NCI-H748 treated with DMSO at 0.1 percent for 48 hours (cell line): ENCODE results near the gene PUDP.
"Not testable (repeated sequence)": the region's sequence is repeated elsewhere in the genome, so short reads cannot be mapped to it uniquely, and the experiment has no call there.

ENCODE experiments used
- DNase-seq: peaks from one replicate; lab custom pipeline; 2025; lab: John Stamatoyannopoulos, UW

Gene PUDP

DNA sequence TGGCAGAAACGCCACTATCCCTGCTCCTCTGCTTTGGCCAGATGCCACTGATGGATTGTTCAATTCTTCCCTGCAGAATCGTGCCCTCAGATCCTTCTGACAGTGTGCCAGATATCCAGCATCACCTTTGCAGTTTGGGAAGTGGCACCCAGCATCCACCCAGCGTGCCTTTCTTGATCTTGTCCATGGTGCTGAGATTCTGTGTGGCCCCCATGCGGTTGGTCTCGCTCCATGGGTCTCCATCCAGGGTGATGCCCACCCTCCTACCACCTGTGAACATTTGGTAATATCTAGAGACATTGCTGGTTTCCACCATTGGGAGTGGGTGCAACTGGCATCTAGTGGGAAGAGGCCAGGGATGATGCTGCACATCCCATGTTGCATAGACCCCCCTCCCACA lies 121.6 kb downstream of the PUDP start:
- not testable (repeated sequence) for DNase-seq

DNA sequence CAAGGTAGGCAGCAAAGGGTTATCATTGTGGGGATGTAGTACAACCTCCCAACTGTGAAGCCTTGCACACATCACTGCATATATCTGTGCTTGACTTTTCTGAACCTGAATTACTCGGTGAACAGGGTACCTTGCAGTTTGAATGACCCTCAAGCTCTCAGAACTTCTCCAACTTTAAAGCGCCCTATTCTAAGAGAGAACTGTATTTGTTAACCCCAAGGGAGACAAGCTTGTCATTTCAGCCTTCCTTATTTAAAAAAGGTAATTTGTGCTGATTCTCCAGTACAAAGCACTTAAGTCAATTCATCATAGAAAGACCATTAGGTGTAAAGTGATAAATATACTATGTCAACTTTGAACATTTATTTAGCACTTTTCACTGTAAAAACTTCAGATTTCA lies 122.5 kb downstream of the PUDP start:
- no peak for DNase-seq

DNA sequence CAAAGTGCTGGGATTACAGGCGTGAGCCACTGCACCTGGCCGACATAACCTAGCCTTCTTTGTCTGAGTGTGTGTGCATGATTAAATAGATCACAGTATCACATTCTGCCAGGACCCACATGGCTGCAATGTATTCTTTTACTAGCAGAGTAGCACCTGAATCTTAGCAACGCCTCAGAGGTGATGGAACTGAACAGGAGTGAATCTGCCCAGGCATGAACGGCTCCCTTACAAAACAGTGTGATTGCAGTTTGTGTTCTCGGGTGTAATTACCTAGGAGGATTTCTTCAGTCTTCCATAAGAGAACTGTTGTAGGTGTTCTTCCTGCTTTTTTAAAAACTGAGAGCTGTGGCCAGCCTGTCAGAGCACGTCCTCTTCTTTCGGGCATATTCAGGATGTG lies 123.1 kb downstream of the PUDP start:
- no peak for DNase-seq

DNA sequence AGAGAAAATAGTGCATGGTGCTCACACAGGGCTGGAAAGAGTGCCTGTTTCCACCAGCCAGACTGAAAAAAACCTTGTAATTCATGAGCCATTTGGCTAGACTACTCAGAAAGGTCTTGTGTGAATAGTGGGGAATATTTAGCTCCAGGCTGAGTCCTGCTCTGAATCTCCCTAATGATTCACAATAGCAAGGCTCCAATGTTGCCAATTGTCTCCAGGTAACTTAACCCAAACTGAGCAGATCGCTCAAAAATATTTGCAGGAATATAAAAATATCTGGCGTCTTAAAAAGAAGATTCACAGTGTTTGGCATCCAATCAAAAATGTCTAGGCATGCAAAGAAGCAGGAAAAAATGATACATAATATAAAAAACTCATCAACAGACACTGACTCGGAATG lies 125.0 kb downstream of the PUDP start:
- not testable (repeated sequence) for DNase-seq

DNA sequence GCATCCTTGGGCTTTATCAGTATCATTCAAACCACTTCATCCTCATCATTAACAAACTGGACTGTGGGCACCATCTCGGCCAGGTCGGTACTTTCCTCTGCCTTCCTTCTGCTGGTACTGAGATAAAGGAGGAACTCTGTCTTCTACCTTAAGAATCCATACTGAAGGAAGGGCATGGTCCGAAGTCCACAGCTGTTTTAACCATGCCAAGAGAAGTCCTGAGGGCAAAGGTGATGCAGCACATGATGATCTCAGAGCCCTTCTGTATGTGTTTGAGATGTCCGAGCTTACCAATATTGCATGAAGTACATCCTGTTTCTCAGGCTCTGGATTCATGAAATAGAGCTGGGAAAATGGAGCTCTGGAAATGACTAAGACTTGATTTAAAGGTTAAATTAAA lies 126.0 kb downstream of the PUDP start:
- DNase-seq = no peak

DNA sequence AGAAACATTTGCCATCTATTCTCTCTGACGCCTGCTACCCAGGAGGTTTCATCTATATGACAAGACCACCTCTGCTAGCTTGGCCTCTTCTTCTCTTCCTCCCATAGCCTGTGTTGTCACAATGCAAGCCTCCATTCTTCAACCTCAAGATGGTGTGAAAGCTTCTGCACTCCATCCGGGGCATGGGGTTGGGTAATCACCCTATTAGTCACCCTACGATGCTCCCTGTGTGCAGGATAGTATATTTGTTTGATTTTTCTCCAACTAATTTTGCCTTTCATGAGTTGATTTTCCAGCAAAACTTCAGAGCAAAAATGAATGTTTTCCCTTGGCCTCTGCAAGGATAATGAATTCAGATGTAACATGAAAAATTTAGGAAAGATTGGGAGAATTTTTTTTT lies 128.4 kb downstream of the PUDP start:
- DNase-seq = no peak

DNA sequence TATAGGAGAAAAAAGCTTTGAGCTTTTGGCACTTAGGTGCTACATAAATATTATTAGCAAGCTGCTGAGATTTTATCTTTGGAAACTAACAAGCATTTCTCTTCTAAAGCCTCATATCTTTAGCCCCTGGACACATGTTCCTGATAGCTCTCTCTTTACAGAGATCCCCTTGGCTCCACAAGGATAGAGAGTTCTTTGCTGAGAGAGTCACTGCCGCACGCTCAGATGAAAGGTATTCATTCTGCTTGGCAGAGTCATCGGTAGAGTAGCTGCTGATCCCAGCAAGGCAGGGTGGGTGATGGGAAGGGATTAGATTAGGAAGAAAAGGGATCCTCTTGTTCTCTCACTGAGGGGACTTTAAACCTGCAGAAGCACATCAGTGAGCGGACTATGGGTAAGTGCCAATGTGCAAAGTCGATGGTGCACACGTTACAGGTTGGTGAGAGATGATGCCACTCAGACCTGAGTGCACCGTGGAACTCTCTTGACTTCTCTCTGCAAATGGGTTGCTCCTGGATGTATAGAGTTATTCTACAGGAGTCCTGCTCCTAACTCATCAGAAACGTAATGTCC lies 135.6 kb downstream of the PUDP start:
- DNase-seq = not testable (repeated sequence)

DNA sequence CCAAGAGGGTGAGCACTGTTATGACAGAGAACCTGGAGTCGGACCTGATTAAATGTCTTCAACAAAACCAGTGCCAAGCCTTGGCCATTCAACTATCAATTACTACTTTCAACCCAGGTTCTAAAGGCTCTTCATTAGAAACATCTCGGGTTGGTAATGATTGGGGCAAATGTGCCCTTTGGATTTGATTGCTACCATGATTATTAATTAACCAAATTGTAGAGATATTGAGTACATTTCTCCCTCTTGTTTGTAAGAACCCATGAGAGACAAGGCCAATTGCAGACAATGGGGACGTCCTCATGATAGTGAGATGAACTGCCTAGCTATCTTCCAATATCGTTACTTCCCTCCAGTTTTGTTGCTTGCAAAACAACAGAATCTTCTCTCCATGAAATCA lies 137.1 kb downstream of the PUDP start:
- not testable (repeated sequence) for DNase-seq

DNA sequence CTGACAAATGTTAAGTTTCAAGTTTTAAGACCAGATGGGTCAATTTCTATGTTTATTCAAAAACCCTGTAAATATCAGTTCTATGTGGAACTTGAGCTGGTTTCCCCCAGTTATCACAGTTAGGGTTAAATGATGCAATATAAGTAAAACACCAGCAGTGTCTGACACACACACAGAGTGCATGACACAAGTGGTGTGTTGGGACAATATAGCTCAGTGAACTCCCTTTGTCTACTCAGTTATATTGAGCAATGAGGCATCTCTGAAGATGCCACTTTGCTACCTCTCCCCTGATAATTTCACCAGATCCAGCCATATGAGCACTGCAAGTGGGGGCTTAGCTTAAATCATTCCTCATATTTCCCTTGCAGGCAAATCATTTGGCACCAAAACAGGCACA lies 140.6 kb downstream of the PUDP start:
- DNase-seq = not testable (repeated sequence)
